CD4-positive, alpha-beta T cell treated with Interleukin-6 at 100 ng/mL for 8 hours (primary cell): Measurements from ENCODE around the gene XRCC3.
"Not testable (repeated sequence)": the region's sequence is repeated elsewhere in the genome, so short reads cannot be mapped to it uniquely, and the experiment has no call there.

Experiments used
- DNase-seq: peaks from one replicate; pipeline ENCODE4 v3.0.0-alpha.2; 2020; ENCODE audit warnings: mixed read lengths, low spot score

The XRCC3 gene

DNA sequence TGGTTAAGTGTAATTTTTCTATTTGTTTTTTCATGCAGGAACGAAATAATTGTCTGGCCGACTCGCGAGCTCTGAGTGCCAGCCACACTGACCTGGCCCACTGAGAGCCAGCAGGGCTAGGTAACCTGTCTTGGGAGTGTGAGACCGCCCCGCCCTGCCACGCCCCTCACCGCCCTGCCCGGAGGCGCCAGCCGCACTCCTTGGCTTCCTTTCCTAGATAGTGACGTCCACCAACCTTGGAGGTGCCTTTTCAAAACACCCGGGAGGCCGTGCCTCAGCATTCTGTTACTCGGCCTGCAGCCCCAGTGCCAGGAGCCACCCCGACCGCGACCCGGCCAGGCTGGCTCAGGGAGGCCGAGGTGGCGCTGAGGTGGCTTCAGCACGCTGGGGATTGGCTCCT, 21.7 kb downstream of the XRCC3 start:
- DNase-seq = no peak

DNA sequence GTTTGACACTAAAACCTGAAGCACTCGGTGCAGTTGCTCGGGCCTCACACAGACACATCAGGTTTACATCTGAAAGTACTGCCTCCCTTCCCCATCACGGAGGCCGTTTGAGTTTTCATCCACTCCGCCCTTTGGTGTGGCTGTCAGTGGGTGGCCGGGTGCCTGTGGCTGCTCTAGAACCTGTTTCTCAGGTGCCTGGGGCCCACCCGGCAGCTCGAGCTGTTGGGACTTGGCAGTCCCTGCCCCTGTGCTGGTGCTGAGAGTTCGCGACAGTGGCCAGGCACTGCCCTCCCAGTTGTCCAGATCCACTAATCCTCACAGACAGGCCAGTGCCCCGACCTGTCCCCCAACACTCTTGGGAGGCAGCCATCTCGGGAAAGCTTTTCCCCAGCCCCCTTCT, 22.4 kb downstream of the XRCC3 start:
- DNase-seq = no peak

DNA sequence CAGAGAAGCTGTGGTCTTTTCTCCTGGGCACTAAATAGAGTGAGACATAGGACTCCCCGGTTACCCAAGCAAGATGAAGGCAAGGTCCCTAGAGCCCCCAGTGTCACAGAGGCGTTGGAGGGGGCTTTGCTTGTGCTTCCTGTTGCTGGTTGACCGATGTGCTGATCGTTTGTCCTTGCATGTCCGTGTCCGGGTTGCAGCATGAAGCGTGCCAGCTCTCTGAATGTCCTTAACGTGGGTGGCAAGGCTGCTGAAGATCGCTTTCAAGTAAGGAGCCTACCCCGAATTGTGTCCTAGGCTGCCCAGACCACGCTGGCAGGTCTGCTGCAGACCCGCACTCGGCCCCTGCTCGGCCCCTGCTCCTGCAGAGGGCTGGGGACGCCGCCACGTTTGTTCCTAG, 23.1 kb downstream of the XRCC3 start:
- DNase-seq = no peak

DNA sequence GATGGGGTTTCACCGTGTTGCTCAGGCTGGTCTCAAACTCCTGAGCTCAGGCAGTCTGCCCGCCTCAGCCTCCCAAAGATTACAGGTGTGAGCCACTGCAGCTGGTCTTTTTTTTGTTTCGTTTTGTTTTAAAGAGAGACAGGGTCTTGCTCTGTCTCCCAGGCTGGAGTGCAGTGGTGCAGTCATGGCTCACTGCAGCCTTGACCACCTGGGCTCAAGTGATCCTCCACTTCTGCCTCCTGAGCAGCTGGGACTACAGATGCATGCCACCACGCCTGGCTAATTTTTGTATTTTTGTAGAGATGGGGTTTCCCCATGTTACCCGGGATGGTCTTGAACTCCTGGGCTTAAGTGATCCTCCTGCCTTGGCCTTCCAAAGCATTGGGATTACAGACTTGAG, 23.6 kb downstream of the XRCC3 start:
- not testable (repeated sequence) for DNase-seq

DNA sequence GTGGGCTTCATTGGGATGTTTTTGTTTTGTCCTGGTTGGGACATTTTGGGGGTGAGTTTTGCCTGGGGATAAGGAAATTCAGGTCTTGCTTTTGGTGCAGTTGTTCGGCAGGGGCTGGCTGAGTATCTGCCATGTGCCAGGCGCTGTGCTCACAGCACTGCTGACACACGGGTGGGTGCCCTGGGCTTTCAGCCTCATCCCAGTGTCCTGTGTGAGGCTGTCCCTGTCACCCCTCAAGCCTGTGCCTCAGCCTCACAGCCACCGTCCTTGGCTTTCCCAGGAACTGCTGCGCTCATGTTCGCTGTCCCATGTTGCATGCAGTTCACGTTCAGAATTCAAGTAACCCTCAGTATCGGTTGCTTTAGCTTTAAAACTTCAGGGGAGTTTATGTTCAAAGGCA, 24.9 kb downstream of the XRCC3 start:
- no peak for DNase-seq

DNA sequence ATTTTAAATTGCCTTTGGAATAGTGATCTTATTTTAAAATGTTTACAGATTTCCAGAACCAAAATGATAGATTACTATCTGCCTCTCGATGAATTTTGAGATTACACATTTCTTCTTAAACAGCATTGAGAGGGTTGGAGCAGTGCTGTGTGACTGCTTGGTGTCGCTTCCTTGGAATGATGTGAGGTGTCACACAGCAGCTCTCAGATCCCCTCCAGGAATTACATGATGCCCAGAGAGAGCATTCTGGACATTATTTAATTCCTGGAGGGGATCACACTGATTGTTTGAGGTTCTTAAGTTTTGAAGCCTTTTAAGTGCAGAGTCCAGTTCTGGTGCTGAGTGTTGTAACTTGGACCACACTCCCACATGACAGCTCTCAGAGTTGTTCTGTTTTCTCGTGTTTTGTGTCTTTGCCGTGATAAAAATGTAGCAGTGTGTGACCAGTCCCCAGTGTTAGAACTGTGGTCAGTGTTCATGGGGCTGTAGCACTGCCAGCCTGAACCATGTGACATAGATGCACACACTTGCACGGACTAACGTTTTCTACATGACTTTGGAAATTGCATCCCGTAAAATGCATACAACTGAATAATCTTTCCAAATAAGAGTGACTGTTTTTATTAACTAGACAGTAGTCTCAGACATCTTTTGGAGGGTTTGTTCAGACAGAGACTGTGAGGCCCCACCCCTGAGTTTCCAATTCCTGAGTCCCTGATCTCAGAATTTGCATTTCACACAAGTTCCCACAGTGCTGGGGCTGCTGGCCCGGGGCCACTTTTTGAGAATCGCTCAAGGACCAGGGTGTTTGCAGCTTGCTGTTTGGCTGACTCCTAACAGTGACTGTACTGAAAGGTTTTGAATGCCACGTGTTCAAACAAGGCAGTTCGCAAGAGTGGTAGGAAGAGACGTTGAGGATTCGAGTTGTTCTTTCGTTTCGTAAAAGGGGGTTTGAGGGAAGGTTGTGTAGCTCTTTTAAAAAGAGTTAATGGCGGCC, 26.0 kb downstream of the XRCC3 start:
- DNase-seq = no peak

DNA sequence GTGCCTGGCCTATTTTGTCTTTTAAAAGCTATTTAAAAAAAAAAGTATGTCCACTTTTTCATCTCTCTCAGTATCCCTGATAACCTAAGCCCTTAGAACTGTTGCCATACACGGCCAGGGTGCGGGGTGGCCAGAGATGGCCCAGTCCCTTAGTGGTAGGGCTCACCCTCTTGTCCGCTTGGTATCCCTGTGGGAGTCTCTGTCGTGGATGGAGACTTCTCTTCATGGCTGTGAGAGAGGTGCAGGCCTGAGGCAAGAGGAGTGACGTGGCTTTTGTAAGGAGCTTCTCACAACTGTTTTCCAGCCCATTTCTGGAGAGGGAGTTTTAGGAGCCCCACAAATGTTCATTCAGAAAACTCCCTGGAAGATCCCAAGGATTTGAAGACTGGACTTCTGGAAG, 26.8 kb downstream of the XRCC3 start:
- no peak for DNase-seq

DNA sequence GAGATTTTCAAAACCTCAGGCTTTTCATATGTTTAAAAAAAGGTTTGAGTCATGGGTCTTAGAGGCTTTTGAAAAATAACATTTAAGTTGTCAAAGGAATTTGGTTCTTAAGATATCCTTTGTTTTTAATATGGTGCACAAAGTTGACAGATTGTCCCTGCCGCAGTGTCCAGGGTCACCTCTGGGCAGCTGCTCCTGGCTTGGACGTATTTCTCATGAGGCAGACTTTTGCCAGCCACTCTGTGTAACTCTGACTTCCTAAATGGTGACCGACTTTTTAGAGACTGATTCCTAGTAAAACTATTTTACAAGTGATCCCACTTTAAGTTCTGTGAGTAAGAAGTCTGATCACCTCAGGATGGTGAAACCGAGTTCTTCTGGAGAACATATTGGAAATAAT, 27.5 kb downstream of the XRCC3 start:
- DNase-seq = no peak

DNA sequence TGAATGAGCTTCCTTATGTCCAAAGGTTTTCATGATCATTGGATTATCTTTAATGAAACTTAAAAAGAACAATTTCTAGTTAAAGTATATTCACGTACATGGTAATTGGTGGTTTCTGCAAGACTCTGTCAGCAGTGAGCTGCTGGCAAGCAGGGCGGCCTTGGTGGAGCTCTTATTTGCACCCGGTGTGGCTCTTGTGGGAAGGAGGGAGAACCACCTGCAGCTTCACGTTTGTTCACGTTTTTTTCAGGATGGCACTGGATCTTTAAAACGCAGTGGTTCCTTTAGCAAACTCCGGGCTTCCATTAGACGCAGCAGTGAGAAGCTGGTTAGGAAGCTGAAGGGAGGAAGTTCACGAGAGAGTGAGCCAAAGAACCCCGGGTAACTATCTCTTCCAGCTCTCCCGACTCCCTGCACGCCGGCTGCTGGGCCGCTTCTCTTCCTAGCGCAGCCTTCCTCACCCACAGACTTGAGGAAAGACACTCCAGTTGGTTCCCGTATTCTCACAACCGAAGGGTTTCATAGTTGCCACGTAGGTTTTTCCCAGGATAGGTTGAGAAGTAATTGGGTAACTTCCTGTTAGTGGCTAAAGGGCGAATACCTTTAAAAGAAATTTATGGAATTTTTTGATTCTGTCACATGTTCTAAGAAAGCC, 28.3 kb downstream of the XRCC3 start:
- no peak for DNase-seq

DNA sequence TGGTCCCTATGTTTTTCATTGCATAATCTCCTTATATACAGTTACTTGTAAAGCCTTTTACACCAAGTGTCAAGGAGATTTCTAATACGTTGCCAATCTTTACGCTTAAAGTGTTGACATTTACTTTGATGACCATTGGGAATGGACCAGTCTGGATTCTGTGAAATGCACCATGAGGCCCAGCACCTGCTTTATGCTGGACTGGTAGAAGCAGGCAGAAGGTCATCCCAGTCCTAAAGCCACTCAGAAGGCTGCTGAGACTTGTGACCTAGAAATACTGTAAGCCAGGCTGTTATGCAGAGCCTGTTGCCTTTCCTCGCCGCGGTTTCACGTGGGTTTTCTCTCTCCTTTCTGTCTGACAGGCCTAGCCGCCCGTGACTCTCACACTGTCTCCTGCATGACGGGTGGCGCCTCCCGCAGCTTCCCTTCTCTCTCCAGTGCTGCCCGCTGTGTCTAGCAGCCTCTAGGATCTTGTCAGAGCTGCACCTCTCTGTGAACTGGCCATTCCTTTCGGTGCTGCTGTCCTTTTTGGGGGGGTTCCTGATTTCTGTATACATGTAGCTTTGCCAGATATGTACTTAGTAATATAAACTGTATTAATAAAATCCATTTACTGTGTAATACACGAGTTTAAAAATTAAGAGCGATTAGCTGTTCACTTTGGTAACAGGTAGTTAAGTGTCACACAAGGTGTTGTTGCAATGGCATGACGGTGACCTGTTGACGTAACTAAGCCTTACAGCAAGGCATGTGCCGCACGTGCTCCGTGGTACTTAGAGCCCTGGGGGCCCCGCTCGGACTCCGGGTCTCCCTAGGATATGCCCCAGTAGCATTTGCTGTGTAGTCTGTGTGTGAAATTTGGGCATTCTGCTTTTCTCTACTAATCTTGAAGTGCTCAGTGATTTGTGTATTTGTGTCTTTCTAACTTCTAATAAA, 29.7 kb downstream of the XRCC3 start:
- DNase-seq = no peak

DNA sequence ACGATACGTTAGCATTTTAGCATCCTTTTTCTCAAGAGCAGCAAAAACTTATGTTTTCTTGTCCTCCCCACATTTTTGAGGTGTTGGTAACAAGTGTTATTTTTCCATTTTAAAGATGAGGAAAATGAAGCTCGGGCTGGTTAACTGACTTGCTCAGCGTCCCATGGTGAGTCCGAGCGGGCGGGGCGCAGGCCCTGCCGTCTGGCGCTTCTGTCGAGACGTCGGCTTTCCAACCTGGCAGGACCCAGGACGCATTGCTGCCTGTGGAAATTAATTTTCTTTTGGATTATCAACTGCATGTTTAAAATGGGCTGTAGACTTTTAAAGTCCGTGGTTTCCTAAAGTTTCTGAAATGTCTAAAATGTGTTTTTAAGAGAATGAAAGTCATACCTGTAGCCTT, 30.4 kb downstream of the XRCC3 start:
- DNase-seq = no peak

DNA sequence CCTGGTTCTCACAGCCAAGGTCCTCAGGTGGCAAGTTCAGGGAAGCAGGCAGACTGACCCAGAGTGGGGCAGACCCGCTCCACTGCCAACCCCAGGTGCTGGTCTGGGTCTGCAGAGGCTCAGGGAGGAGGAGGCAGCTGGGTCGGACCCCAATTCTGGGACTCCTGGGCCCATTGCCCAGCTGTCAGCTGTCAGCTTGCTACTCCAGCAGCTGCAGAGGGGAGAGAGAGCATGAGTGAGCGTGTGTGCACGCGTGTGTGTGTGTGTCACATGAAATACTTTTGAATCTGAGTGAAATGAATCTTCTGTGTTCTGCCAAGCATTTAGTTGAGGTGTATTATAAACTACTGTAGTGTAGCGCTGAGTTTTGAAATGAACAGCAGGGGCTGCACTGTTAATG, 30.8 kb downstream of the XRCC3 start:
- DNase-seq = no peak

DNA sequence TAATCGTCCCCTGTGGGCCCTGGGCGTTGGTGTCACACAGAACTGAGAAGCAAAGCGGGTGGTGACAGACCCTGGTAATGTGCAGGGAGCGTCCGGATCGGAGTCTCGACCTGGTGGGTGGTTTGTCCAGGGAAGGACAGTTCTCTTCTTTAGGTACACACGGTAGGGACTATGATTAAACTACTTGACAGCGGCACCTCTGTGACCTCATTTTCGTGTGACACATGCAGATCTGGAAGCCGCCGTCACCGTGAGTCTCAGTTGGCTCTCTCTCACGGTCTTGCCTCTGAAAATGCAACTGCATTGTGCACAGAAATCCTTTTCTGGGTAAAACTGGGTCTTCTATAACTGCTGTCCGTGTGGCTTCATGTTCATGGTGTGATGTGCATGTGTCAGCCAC, 32.1 kb downstream of the XRCC3 start:
- no peak for DNase-seq

DNA sequence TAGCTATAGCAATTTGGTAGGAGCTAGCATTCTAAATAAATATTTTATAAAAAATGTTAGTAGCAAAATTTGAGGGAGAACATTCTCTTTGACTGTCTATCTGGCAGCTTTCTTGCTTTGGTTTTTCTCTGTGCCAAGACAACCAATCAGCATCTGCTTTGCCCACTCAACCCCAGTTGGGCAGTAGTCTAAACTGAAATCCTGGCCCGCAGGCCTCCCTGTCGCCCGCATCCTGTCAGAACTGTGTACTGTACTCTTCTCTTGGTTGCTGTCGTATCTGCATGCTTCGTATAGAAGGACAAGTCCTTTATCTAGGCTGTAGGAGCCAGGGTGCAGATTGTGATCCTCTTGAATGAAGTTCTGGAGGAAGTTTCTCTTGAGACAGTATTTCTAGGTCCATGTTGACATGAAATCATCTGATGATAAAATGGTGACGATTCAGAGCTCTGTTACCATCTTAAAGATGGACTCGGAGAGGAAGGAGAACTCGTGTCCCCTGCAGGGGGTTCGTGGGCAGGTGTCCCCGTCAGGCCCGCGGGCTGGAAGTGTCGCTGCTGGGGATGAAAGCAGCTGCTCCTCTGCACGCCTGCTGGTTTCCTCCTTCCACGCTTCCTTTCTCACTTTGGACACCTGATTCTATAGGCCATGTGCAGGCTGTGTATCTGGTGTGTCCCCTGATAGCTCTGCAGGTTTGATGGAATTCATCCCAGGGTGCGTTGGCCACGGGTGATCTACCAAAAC, 34.6 kb downstream of the XRCC3 start:
- no peak for DNase-seq

DNA sequence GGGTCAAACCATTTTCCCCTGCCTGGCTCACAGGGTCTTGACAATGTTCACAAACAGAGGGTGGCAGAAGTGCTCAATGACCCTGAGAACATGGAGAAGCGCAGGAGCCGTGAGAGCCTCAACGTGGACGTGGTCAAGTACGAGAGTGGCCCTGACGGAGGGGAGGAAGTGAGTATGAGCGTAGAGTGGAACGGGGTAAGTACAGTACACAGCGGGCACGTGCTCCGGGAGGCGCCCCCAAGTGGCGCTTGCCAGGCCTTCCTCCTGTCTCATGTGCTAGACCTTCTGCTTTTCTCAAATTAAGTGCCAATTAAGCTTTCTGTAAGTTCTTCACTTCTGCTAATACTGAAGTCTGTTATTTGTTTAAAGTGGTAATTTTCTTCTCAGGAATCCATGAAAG, 35.9 kb downstream of the XRCC3 start:
- peak; percentile 21 for DNase-seq

DNA sequence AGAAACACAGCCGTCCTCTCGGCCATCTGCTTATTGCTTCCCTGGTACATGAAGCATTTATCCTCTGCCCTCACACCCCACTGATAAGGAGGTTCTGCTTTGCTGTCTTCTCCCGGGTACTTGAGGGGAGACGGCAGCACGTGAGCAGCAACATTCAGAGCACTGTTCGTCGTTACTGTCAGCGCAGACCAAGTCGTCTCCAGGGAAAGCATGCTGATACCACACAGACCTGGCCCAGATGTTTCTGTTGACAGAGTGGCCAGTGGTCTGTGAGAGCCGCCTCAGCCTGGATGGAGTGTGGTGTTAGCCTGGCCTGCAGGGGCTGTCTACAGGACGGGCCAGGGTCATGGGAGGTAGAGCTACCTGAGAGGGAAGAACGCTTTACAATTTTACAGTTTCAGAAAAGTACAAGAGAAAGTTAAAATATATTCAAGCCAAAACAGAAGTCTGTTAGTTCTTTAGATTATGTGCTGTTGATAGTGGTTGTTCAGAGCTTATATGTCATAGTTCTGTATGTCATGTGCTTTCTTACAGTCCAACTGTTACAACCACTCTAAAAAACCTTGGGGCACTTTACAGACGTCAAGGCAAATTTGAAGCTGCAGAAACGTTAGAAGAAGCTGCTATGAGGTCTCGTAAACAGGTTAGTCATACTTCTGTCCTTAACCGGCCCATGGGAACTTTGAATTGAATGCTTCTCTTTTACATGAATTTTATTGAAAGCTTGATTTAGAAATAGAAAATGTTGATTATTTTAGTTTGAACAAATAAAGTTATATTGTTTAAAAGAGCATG, 38.2 kb downstream of the XRCC3 start:
- no peak for DNase-seq

DNA sequence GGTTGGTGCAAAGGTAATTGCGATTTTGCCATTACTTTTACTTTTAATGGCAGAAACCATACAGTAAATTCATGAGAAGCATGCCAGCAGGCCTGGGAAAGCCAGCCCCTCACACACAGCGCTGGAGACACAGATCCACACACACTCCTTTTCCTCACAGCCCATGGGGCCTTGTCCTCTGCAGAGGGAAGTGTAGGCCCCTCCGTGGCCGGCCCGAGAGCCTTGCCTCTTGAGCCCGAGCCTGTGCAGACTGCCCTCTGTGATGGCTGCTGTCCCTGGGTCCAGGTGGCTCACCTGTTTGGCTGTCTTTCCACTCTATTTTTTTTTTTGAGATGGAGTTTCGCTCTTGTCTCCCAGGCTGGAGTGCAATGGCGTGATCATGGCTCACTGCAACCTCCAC, 39.3 kb downstream of the XRCC3 start:
- no peak for DNase-seq

DNA sequence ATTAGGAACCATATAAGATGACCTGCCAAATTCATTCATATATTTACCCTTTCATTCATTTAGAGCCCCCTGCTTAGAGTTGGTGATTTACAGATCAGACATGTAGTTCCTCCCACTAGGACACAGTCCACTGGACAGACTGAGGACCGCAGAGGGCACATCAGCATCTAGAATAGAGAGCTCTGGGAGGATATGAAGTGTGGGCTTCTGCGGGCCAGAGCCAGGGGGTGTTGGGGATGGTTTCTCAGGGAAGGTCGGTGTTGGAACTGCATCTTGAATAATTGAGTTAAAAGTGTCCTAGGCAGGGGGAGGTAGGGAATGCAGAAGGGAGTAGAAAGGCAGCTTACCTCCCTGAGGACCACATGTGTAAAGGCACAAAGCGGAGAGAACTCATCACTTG, 43.3 kb downstream of the XRCC3 start:
- DNase-seq = no peak

DNA sequence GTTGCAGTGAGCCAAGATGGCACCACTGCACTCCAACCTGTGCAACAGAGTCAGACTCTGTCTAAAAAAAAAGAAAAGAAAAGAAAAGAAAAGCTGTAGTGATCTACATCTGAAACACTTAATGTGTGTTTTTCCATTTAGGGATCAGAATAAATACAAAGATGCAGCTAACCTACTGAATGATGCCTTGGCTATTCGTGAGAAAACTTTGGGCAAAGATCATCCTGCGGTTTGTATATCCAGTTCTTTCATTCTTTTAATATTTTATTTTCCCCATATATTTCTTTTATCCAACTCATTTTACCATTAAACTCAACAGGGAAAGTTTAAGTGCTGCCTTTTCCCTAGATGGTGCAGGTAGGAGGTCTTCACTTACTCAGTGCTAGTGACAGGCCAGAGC, 45.9 kb downstream of the XRCC3 start:
- DNase-seq = no peak

DNA sequence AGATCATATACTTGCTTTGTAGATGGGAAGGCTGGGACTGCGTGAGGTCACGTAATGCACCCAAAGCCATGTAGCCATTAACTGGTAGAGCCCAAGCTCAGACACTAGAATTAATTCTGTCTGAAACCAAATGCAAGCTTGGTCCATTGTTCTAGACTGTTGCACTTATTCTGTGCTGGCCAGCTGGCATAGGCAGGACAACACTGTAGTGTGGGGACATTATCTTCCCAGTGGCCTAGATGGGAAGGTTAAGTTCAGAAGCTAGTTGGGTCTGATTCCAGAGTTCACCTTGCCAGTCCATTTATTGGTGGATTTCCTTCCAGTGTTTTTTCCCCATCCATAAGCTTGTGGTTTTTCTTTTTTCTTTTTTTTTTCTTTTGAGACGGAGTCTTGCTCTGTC, 47.1 kb downstream of the XRCC3 start:
- no peak for DNase-seq

DNA sequence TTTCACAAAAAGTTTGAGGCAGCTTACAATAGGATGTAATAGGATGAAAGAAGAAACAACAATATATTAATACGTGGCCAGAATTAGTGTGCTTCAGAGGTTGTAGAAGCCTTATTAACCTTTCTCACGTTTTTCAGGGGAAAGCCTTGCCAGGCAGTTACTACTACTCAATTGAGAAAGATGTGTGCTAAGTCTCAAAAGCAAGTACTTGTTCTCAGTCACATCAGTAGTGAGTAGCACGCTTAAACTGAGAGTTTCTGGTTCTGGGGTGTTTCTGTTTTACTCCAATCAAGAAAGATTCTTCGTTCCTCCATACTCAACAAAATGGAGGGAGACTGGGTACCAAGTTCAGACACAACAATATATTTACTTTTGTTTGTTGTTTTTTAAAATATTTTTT, 47.6 kb downstream of the XRCC3 start:
- no peak for DNase-seq
